Embryonic facial prominence (tissue), 1 donor: Measurements from ENCODE around the gene RFX2.
"Not testable (repeated sequence)": the region's sequence is repeated elsewhere in the genome, so short reads cannot be mapped to it uniquely, and the experiment has no call there.

Source experiments
- DNase-seq: peaks from one replicate; pipeline ENCODE4 v3.0.0-alpha.2; 2016; ENCODE audit errors: extremely low spot score

Gene RFX2

DNA sequence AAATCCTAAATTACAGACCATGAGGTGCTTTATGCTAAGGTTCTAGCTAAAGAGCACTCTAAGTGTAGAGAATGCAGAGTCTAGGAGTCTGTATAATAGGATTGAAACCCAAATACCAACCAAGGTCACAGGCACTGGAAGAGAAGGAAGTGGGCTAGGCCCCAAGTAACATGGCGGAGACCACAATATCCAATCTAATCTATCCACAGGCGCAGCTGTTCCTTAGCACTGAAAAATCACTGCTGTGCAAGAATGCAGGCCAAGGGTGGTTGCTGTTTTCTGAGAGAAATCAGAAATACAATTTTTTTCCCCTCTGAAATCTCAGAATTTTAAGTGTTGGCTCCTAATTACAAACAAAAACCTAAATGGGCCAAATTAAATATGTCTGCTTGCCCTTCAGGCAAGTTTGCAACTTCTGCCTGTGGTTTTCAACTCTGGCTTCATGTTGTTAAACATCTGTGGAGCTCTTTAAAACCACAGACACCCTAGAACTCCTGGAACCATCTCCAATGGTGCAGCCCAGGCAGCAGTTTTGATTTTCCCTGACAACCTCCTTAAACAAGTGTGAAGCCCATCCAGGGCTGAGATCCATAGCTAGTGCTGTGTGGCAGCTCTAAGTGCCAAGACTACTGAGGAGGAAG, 138.5 kb downstream of the RFX2 start:
- no peak for DNase-seq

DNA sequence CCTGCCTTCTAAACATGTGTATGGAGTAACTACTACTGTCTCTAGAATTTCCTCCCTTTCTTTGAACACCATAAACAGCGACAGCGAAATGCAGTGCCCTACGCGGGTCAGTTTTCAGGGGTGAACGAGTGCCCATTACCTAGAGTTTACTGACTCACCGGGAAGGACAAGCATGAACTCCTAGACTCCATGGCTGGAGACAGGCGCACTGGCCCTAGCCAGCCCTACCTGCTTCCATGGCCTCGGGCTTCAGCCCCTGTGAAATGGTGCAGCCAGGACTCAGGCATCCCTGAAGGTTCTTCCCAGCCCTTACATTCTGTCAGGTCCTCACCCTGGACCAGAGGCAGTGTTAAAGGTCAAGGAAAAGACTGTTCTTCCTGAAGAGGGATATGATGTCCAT, 140.8 kb downstream of the RFX2 start:
- no peak for DNase-seq

DNA sequence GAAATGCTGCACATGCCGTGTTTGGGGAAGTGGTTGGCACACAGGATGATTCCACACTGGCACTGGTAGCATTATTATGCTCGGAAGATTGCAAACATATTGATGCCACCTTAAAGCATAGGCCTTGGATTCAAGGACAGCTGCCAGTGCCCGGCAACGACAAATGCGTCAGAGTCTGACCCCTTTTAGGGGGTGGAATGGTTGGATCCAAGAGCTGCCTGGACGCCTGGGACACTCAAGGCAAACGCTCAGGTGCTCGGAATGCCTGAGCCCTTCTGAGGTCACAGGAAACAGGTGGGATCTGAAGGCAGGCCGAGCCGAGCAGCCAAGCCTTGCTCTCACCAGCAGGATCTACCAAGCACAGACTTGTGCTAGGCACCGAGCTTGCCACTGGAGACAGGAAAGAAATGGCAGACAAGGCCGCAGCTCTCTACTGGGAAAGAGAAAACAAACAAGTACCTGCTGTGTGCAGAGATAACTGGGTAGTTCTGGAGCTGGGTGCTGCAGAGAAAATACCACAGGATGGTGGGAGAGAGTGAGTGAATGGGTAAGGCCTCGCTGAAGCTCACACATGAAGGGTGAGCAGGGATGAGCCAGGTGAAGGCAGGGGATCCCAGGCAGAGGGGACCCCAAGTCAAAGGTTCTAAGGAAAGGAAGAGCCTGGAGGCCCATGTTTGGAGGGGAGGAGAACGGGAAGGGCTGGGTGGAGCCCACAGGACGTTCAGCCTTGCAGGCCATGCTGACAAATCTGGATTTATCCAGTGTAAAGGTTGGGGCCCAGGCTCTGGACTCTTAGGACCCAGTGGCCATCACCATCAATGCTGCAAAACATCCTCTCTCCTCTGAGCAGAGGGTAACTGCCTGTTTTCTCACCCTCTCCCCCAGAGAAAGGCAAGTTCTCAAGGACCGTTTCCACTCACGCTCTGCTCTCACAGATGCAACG, 141.6 kb downstream of the RFX2 start:
- DNase-seq, result no peak

DNA sequence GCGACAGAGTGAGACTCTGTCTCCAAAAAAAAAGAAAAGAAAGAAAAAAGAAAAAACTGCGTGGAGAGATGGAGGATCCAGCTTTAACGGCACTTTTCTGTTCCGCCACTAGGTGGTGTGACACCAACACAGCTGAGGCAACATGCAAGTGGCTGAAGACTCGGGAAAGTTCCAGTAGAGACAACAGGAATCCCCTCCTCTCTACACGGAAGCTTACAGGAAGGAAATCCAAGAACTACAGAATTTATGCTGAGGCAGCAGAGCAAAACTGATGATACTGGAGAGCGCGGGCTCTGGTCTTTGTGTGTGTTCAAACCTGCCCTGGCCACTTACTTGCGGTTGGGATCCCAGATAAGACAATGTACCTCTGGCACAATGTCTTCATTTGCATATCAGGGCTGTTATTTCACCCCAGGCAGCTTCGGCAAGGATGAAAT, 142.3 kb downstream of the RFX2 start:
- peak; percentile 62 for DNase-seq

DNA sequence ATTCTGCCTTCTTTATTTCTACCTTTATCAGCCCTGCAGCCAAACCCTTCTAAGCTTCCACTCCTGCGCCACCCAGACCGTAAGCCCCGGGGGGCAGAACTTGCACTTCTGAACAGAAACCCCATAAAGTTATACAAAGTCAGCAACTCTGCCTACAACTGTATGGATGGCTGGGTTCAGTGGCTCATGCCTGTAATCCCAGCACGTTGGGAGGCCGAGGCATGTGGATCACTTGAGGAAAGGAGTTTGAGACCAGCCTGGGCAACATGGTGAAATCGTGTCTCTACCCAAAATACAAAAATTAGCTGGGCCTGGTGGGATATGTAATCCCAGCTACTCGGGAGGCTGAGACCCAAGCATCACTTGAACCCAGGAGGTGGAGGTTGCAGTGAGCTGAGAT, 142.7 kb downstream of the RFX2 start:
- no peak for DNase-seq

DNA sequence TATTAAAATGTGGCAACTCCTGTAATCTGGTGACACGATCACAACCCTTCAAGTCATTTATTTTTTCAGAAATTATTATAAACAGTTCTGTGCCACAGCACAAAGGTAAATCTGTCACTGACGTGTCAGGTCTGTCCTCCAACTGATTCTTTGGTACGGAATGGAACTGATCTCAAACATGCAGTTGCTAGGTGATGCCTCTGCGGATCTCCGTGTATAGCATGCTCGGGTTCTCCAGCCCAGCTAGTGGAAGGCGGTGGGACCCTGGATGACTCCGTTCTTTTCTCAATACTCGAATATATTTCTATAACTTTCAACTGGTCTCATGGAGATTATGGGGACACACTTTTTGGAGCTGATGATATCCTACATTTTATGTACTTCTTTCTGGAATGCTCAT, 143.4 kb downstream of the RFX2 start:
- DNase-seq, result no peak

DNA sequence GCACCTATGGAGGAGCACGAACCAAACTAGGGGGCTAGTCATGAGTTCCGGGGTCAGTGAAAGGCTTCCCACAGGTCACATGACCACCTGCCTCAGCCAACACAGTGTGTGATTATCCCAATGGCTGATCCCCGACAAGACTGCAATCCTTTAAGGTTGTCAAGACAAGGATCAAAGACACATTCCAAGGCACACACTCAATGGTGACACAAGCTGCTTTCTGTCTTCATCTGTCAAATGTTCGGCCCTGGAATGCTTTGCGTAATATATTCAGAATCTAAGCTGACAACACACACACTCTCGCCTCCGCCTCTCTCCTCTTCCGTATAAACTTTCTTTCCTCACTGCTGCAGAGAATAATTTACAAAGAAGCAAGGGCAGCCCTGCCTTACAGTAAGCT, 144.1 kb downstream of the RFX2 start:
- DNase-seq, result no peak

DNA sequence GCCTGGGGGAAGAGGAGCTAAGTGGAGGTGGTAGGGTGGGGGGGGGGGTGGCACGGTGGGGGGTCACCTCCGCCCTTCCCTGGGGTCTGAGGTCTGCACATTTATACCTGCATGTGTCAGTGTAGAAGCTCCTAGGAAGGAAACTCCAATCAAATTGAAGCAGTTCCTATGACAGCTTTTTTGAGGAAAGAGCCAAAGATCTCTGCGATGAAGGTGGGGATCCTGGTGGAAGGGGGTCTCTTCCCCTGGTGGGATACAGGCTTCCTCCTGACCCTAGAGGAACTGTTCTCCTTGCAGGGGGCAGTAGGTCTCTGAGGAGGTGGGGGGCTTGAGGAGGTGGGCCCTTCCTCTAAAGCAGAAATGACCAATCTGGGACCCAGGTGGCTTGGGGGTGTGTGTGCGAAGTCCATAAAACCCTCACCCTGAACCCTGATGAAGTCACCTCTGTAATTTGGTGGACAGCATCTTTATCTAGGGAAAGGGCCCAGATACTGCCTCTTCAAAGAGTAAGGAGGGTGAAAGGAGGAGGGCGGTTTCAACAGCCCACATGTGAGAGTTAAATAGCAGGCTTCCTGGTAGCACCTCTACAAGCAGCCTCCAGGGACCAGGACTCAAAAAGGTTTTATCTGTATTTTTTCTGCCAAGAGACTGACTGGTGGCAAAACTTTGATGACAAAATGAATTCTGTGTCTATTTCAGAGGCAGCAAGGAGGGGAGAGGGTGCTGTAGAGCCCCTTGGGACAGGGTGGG, 145.3 kb downstream of the RFX2 start:
- DNase-seq, result no peak

DNA sequence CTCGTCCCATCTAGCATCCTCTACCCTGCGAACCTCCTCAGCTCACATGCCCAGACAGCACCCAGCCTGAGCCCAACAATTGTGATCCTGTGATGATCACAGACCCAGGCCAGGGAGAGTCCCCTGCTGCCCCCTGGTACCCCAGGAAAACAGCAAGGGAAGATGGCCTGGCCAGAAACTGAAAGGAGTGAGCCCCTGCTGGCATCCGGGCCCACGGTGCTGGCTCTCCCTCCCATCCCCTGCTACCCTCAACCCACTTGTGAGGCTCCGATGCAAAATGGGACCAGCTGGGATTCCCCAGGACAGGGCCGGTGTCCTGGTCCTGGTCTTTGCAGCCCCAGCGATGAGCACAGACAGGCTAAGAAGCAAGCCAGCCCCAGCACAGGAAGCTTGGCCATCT, 146.4 kb downstream of the RFX2 start:
- DNase-seq, result no peak

DNA sequence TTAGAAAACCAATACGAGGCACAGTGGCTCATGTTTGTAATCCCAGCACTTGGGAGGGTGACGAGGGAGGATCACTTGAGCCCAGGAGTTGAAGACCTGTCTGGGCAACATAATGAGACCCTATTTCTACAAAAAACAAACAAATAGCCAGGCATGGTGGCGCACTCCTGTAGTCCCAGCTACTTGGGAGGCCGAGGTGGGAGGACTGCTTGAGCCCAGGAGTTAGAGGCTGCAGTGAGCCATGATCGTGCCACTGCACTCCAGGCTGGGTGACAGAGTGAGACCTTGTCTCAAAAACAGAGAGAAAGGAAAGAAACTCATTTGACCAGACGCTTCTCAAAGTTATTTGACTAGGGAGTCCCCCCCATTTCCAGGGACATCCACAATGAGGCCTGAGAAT, 147.0 kb downstream of the RFX2 start:
- DNase-seq, result not testable (repeated sequence)

DNA sequence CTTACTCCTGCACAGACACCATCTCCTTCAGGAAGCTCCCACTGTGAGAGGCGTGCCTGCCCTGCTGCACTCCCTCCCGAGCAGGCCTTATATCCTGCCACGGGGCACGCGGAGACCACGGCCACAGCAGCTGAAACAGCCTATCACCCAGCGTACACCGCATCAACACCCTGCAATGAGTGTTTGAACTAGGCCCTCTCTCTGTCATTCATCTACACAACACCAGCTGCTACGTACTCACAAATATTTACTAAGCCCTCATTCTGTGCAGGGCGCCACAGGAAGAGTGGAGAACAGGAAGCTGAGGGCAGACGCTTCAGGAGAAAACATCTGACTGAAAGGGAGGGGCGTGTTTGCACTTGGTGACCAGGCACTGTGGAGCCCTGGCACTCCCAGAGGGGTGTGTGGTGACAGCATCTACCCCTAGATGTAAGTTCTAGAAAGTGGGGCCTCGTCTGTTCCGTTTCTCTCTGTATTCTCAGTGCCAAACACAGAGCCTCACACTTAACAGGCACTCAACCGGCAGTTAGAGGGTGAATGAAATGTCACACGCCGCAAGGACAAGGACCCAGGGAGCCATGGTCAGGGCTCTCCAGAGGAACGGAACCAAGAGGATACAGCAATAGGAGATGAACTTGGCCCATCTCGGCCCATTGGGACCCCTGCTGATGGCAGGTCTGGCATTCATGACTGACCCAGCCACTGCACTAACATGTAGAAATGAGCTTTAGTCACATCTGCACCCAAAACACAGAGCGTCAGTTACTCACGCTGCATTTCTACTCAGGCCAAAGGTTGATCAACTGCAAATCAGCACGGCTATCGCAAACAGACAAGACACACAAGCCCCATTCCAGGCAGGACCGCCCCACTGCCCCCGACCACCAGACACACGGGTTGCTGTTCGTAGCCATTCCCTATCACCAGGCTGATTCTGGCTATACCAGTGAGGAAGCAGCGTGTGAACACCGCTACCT, 148.0 kb downstream of the RFX2 start:
- no peak for DNase-seq

DNA sequence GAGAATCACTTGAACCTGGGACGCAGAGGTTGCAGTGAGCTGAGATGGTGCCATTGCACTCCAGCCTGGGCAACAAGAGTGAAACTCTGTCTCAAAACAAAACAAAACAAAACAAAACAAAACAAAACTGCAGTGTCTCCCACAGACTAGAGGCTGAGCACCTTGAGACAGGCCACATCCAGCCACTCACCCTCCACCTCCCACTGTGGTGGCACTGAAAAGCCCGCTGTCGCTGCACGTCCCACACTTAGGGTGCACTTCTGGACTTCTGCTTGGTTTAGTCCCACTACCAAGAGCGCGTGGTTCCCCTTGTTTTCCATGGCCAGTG, 148.7 kb downstream of the RFX2 start:
- not testable (repeated sequence) for DNase-seq

DNA sequence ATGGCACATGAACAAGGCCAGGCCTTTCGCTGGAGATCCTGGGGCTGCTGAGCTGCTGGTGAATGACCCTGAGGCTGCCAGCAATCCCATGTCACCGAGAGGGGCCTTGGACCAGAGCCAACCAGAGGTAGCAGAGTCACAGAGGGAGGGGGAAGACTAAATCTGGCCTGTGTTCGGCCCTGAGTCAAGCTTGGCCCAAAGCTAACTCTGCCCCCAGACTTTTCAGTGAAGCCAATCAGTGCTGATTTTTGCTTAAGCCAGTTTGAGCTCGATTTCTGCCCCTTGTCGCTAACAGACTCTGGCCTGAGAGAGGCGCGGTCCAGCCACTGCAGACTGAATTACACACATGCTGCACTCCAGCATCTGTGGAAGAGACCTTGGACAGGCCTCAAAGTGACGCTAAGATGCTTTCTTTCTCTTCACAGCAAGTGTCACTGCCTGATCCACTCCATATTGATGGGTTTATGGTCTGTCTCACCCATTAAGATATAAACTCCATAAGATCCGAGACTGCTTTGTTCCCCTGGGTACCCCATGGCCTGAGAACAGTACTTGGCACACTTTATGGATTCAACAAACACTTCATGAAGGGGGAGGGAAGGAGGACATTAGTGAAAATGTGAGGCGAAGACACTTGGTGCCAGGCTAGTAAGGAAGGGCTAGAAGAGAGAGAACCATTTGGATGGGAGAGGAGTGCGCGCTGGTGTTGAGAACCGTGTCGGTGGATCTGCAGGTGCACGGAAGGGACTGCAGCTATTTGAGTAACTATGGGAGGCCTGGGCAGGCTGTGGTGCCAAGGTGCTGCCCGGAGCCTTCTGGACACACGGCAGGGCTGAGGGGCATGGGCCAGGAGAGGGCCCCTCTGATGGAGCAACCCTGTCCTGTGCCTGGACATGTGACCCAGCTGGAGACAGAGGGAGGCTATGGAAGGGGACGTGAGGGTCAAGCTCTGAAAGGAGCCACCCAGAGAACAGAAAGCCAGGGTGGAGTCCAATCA, 150.0 kb downstream of the RFX2 start:
- no peak for DNase-seq

DNA sequence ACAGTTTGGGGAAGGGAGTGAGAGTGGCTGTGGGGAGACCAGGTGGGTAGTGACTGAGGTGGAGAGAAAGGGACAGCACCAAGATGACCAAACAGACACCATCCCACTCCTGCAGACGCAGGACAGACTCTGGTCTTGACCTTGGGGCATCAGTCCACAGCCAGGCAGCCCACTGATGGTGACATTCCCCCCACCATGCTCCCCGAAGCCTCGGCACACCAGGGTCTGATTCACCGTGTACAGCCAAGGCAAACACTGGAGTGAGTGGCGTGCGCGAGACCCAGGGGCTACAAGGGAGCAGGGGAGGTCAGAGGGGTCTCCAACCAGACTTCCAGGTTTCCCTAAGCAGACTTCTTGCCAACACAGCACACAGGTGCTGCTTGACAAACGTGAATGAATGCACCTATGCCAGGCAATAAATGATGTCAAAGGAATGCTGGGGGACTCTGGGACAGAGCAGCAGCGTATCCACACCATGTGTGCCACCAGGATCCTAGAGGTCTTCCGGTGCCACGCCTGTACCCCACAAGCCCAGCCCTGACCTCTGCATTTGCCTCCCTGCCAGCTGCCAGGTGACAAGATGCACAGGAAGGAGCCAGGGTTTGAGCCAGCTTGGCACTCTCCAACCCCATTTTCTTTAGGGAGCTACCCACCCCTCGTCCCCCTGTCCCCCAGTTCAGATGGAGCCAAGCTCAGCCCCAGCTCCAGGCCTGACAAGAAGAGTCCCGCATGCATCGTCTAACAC, 150.9 kb downstream of the RFX2 start:
- DNase-seq, result no peak

DNA sequence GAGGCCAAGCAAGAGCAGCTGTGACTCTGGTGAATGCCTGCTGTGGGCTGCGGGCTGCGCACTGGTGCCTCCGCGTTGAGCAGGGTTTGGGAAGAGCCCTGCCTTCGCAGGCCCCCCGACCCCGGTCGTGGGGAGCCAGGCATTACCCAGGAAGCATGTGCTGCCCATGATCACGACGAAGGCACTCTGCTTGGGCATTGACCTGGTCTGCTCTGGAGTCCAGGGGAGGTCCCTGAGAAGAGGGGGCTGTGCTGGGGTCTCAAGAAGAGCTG, 151.5 kb downstream of the RFX2 start:
- no peak for DNase-seq

DNA sequence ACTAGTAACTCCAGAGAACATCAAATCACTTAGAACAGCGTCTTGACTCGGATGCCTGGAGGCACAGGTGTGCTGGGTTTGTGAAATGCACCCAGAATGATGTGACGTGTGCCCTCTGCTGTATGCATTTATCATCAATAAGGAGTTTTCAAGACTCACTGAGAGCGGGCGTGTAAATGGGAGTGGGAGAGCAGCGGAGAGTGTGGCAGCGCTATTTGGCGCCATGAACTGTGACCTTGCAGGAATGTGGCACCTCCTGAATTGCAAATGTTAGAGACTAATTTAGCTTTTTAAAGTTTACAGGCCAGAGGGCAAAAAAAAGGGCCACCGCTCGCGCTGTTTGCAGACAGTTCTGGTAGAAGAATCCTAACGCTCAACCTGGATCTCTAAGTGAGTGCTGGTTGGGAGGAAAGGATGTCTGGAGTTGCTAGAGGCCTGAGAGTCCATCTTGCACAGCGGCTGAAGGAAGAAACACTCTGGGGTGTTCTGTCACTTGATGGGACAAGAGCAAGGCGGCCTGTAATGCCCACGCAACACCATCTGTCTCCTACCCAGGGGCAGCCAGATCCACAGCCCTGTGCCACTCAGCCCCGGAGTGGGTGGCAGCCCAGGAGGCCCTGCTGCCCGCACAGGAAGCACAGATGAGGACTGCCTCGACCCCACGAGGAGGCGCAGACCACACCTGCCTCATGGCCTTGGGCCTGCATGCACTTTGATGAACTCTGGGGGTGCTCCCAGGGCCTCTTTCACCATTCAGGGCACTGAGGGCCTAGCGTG, 152.0 kb downstream of the RFX2 start:
- no peak for DNase-seq

DNA sequence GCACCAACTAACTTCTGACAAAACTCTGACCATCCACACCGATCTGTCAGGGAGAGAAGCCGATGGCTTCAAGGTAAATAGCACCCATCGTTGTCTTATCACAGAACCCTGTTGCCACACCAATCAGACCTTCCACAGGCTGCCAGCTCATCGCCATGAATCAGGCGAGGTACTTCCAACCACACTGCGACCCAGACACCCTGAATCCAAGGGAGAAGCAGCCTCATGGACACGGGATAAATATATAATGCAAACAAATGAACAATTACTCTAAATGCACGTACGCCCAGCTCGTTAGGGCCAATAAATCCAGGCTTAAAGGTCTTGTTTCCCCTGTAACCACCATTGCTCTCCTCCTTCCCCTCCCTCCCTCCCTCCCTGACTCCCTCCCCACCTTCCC, 153.1 kb downstream of the RFX2 start:
- DNase-seq, result no peak

DNA sequence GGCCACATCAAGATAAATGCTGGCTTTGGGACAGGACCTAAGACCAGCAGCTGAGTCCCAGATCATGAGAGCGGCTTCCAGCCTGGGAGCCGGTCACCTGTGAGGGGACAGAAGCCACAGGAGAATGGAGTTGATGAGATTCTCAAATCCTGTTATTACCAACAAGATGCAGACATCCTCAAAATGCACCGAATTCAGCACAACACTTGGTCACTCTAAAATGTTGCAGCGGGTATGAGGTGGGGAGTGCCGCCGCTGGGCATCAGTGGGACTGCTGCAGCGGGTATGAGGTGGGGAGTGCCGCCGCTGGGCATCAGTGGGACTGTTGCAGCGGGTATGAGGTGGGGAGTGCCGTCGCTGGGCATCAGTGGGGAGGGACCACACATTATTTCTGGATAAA, 153.6 kb downstream of the RFX2 start:
- DNase-seq, result no peak

DNA sequence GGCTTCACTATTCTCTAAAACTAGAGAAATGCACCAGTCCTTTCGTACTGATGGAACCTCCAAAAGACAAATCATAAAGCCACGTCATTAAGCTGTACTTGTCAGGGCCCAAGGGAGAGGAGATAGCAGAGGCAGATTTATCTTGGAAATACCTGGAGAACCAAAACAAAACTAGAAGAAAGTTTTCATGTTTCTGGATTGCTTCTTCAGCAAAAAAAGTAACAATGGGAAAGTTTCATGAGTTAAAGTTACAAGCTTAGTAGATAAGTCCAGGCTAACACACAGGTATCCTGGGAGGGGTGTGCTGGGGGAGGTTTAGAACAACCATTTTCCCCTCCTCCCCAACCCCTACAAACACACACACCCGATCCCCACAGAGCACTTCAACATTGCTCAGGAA, 154.0 kb downstream of the RFX2 start:
- DNase-seq, result no peak
